Chondrocyte (in vitro differentiated cells): Measurements from ENCODE around the gene SEMA7A. TPM values are rescaled to one million over a fixed set of nuclear protein-coding genes. Genes with fewer than 3 reads are reported as not detected.

ENCODE experiments used
- DNase-seq: peaks from one replicate; pipeline ENCODE4 v3.0.0; 2021; ENCODE audit warnings: mixed read lengths, low spot score
- H3K27ac Mint-ChIP-seq: one replicate; pipeline ENCODE4 v1.8.0; 2021; ENCODE audit warnings: mild to moderate bottlenecking, moderate library complexity, mixed read lengths; ENCODE audit not compliant: unreplicated experiment
- H3K27me3 Mint-ChIP-seq: 2 replicates; pipeline ENCODE4 v1.8.0; 2021; ENCODE audit warnings: low read depth, mixed read lengths
- H3K36me3 Mint-ChIP-seq: 2 replicates; pipeline ENCODE4 v1.8.0; 2021; ENCODE audit warnings: low read depth, mixed read lengths
- H3K4me1 Mint-ChIP-seq: 2 replicates; pipeline ENCODE4 v1.8.0; 2021; ENCODE audit warnings: low read depth, mild to moderate bottlenecking, mixed read lengths
- H3K4me3 Mint-ChIP-seq: one replicate; pipeline ENCODE4 v1.8.0; 2021; ENCODE audit warnings: mild to moderate bottlenecking, moderate library complexity, mixed read lengths; ENCODE audit not compliant: unreplicated experiment
- H3K9me3 Mint-ChIP-seq: 2 replicates; pipeline ENCODE4 v1.8.0; 2021; ENCODE audit warnings: low read depth, mixed read lengths
- total RNA-seq: library from RNA; stranded (reverse); gene quantifications from 3 replicates; pipeline ENCODE4 v1.2.1, GENCODE V29; 2021
- TF ChIP-seq, protein P1 (sequence below): fragments of 200-600 bp; sonication (generic); IDR thresholded peaks from 2 replicates; pipeline ENCODE4 v1.5.0; 2021; ENCODE audit warnings: antibody characterized with exemption, mild to moderate bottlenecking, moderate library complexity

SEMA7A gene
- total RNA-seq, 1 donor from 2014 or later: 2.3 TPM

DNA sequence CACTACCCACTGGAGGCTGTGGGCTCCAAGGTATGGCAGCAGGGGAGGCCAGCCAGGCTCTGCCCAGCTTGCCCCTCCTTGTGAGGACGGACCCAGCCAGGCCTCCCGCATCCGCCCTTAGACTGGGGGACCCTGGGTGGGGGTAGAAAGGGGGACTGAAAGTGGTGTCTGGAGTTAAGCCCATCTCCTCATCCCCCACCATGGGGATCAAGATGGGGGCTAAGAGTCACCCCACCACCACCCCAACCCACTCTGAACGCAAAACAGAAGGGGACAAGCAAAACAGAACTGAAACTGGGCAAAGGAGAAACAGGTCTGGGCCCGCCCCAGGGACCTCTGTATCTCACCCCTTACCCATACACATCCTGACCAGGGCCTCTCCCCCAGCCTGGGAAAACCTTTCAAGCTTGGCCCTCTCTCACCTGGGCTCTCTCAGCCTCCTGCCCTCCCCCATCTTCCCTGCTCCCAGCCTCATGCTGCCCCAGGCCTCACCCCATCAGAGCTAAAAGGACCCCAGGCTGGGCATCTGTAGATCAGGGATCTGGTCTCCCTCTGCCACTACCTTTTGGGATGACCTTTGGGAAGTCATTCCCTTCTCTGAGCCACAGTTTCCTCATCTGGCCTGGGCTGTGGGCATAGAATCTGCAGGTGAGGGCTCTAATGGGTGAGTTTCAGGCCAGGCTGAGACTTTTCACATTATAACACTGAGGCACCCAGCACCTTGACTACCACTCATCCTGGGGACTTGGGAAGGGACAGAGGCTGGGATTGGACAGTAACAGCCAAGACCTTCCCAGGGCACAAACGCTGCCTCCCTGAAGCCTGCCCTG is 36.3 kb downstream of the SEMA7A start:
- no peak for DNase-seq
- TF ChIP-seq, protein P1, sequence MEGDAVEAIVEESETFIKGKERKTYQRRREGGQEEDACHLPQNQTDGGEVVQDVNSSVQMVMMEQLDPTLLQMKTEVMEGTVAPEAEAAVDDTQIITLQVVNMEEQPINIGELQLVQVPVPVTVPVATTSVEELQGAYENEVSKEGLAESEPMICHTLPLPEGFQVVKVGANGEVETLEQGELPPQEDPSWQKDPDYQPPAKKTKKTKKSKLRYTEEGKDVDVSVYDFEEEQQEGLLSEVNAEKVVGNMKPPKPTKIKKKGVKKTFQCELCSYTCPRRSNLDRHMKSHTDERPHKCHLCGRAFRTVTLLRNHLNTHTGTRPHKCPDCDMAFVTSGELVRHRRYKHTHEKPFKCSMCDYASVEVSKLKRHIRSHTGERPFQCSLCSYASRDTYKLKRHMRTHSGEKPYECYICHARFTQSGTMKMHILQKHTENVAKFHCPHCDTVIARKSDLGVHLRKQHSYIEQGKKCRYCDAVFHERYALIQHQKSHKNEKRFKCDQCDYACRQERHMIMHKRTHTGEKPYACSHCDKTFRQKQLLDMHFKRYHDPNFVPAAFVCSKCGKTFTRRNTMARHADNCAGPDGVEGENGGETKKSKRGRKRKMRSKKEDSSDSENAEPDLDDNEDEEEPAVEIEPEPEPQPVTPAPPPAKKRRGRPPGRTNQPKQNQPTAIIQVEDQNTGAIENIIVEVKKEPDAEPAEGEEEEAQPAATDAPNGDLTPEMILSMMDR: no peak

DNA sequence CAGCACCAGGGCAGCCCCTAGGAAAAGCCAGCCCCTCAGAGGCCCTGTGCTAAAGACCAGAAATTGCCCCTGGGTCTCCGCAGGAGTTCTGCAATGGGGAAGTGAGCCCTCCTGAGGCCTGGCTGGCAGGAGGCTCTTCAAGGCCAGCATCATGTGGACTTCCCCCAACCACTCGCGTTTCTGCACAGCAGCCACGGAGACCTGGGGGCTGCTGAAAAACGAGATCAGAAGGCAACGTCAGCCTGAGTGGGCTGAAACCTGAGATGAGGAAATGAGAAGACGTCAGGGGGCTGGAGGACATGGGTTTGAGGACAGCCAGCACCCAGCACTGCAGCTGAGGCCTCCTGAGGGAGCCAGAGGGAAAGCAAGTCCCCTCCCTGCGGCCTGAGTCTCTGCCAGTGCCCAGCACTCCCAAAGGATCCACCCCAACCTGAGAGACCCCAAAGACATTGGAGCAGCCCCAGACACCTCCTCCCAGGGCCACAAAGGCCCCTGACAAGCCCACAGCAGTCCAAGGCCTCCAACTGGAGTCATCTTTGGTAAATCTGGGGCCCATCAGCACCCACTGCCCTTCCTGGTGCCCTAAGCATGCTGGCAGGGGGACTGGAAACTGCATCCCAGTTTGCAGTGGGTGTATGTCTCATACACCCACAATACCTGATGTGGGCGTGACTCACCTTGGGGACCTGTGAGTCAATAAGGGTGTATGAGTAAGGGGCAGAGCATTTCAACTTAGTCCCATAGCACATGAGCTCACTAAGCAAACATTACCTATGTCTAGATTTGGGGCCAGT is 37.1 kb downstream of the SEMA7A start:
- Mint-ChIP-seq H3K4me1 (peaks cover 12% of the 10 kb centered on the region), H3K9me3 (no peaks in the 10 kb centered on the region), H3K4me3 (no peak overlapping the region), H3K36me3 (no peaks in the 10 kb centered on the region), H3K27ac (no peak overlapping the region), H3K27me3 (peaks cover under 1% of the 10 kb centered on the region)
- DNase-seq: no peak
- TF ChIP-seq, protein P1: no peak

More for the DNA sequence above, 36.3 kb downstream of the SEMA7A start:
- peaks cover 4% of the 10 kb centered on the region for H3K27me3 Mint-ChIP-seq
- peaks cover 9% of the 10 kb centered on the region for H3K4me1 Mint-ChIP-seq
- no peak overlapping the region for H3K27ac Mint-ChIP-seq
- H3K9me3 Mint-ChIP-seq: no peaks in the 10 kb centered on the region
- H3K4me3 Mint-ChIP-seq: no peak overlapping the region
- no peaks in the 10 kb centered on the region for H3K36me3 Mint-ChIP-seq

DNA sequence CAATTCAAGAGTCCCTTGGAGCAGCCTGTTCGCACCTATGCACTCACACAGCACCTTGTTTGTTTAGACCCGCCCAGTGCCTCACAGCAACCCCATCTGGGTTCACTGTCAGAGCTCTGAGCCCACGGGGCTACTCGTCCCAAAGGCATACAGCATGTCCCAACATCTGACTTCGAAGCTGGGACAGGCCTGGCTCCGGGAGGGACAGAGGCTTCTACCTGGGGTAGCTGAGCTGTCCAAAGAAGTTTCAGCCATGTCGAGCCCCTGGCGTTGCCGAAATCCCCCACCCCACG is 37.7 kb downstream of the SEMA7A start:
- no peaks in the 10 kb centered on the region for H3K9me3 Mint-ChIP-seq
- TF ChIP-seq, protein P1: no peak
- H3K27me3 Mint-ChIP-seq: no peaks in the 10 kb centered on the region
- H3K4me3 Mint-ChIP-seq: no peak overlapping the region
- peaks cover 12% of the 10 kb centered on the region for H3K4me1 Mint-ChIP-seq
- no peak for DNase-seq
- H3K36me3 Mint-ChIP-seq: no peaks in the 10 kb centered on the region
- H3K27ac Mint-ChIP-seq: no peak overlapping the region

DNA sequence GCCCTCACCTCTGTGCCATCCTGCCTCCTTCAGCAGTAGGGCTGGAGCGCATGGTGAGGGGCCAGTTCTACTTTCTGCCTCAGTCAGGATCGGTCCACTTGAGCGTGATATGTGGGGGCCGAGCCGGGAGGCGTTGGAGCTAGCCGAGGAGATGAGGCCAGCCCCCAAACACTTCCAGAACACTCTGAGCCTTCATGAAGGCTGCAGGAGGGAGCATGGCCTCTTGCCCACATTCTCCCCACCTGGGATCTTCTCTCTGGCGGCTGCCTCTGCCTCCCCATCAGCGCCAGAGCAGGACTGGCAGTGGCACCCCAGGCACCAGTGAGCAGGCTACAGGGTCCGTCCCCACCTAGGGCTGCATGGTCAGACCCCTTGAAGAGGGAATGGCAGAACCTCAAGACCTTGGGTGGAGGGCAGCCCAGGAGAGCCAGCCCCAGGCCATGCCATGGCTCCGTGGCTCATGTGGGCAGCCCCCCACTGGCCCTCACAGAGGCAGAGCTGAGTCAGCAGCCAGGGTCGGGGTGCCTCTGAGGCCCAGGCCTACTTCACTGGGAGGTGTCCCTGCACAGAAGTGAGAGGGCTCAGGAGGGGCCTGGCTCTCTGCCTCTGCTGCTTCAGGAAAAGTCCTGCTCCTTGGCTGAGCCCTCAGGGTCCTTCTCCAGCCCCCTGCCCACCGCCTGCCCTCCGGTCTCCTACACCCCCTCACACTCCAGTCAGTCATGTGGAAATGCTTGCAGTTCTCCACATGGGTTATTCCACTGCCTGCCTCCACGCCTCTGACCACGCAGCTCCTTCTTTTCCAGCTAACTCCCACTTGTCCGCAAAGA is 38.2 kb downstream of the SEMA7A start:
- DNase-seq: no peak
- Mint-ChIP-seq H3K27ac (no peak overlapping the region), H3K36me3 (no peaks in the 10 kb centered on the region), H3K4me3 (no peak overlapping the region), H3K4me1 (peaks cover 12% of the 10 kb centered on the region), H3K27me3 (no peaks in the 10 kb centered on the region), H3K9me3 (no peaks in the 10 kb centered on the region)
- TF ChIP-seq, protein P1: no peak
